Measurements from ENCODE around the gene BRPF1. TPM values are rescaled to one million over a fixed set of nuclear protein-coding genes. Genes with fewer than 3 reads are reported as not detected.
A peak's percentile ranks its signal among the peaks of the same experiment; 100 is the strongest.

The BRPF1 gene
- total RNA-seq, 1 experiment from 2014 or later: 13.8 TPM

GRCh38 chr3:9791127-9791526 lies 59.6 kb downstream of the BRPF1 start:
- DNase-seq (ENCODE audit: low spot score): no peak

DNA sequence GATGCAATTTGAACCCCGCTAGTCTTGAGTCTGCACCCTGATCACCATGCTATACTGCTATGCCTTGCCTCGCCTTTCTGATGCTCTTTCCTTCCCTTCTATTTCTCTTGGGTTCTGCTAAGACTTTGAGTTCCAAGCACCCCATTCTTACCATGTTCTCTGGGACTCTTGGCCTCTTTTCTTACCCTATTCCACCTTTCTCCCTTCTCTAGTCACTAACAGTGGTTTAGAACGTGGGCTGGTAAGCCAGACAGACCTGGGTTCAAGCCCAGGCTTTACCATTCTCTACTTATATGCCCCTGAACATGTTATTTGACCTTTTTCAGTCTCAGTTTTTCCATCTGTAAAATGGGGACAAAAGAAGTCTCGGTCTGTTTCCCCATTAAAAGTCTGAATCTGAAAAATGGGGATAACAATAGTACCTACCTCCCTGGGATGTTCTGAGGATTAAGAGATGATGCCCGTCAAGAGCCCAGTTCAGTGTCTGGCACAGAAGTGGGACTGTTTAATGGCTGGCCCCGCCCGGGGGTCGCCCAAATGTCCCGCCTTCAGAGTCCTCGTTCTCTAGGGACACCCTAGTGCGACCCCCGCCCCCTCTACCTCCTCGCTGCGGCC lies 60.4 kb downstream of the BRPF1 start:
- DNase-seq (ENCODE audit: low spot score): no peak

DNA sequence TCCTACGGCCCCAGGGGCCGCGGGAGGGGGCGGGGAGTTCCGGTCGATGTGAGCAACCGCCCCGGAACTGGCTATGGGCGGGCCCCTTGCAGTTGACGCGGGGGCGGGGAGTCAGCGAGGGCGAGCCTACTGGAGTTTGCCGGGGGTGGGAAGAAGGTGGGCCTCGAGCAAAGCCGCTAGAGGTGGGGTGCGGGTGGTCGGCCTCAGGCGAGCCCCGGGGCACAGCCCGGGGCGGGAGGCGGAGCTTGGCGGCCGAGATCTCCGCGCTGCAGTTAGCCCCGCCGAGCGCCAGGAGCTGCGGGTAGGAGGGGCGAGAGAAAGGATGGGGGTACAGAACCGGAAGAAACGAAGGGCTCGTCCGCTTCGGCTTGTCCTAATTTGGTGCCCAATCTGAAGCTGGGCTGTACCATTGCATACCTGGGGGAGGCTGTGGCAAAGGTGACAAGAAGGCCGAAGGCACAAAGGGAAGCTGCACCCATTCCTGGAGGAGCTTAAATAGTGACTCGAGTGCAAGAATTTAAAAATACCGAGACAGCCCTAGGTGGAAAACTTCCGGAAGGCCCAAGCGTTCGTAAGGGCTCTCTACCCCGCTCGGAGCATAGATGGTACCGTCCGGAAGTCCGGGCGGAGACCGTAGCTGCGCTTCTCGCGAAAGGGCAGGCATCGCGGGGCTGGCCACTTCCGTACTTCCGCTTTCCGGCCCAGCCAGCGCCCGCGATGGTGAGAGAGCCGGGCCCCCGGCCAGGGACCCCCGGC lies 61.0 kb downstream of the BRPF1 start, which contains the start of the genes ARPC4 and TADA3:
Gene ARPC4, plus strand, starts transcription at position 678 of the 756 bp plus-strand sequence. Its CDS starts 40 bp downstream, at position 718.
Gene TADA3, minus strand, starts transcription at position 69 of the 756 bp plus-strand sequence. CDS start 1,007 bp downstream, outside the sequence.
- peak; percentile 96 for DNase-seq (ENCODE audit: low spot score)

- peak; percentile 45 for DNase-seq (ENCODE audit: low spot score)
Measured at GRCh38 chr3:9793161-9793781, 61.7 kb downstream of the BRPF1 start.

GRCh38 chr3:9794400-9794799 lies 62.9 kb downstream of the BRPF1 start:
- DNase-seq (ENCODE audit: low spot score): no peak

- no peak for DNase-seq (ENCODE audit: low spot score)
Measured at GRCh38 chr3:9795207-9795606, 63.7 kb downstream of the BRPF1 start.

GRCh38 chr3:9797196-9797945 lies 65.8 kb downstream of the BRPF1 start:
- no peak for DNase-seq (ENCODE audit: low spot score)

Other genes with a start within 250 kb of the BRPF1 start
- not detected in 2 replicates for gene LHFPL4, start 177.9 kb upstream of the BRPF1 start, total RNA-seq (2014; rRNA removed; shearing (Covaris generic))
- 41.3 and 54.1 TPM in 2 replicates for gene MTMR14, start 82.2 kb upstream of the BRPF1 start, total RNA-seq (2014; rRNA removed; shearing (Covaris generic))
- not detected in 2 replicates for gene CPNE9, start 27.9 kb upstream of the BRPF1 start, total RNA-seq (2014; rRNA removed; shearing (Covaris generic))
- 27.5 and 37.9 TPM in 2 replicates for gene OGG1, start 18.2 kb downstream of the BRPF1 start, total RNA-seq (2014; rRNA removed; shearing (Covaris generic))
- gene CAMK1, start 38.2 kb downstream of the BRPF1 start, total RNA-seq (2014; rRNA removed; shearing (Covaris generic)): 78.3 and 82.6 TPM in 2 replicates
- gene TADA3, start 60.7 kb downstream of the BRPF1 start, total RNA-seq (2014; rRNA removed; shearing (Covaris generic)): 150 and 167 TPM in 2 replicates
- 196 and 274 TPM in 2 replicates for gene ARPC4, start 61.3 kb downstream of the BRPF1 start, total RNA-seq (2014; rRNA removed; shearing (Covaris generic))
- 10.2 and 15.6 TPM in 2 replicates for gene TTLL3, start 78.5 kb downstream of the BRPF1 start, total RNA-seq (2014; rRNA removed; shearing (Covaris generic))
- 50.4 and 56.3 TPM in 2 replicates for gene RPUSD3, start 112.3 kb downstream of the BRPF1 start, total RNA-seq (2014; rRNA removed; shearing (Covaris generic))
- gene CIDEC, start 148.5 kb downstream of the BRPF1 start, total RNA-seq (2014; rRNA removed; shearing (Covaris generic)): not detected in 2 replicates
- 40.5 and 56.0 TPM in 2 replicates for gene JAGN1, start 158.9 kb downstream of the BRPF1 start, total RNA-seq (2014; rRNA removed; shearing (Covaris generic))
- gene IL17RE, start 171.1 kb downstream of the BRPF1 start, total RNA-seq (2014; rRNA removed; shearing (Covaris generic)): 0.81 and 1.3 TPM in 2 replicates
- 50.6 and 58.7 TPM in 2 replicates for gene IL17RC, start 185.4 kb downstream of the BRPF1 start, total RNA-seq (2014; rRNA removed; shearing (Covaris generic))
- gene CRELD1, start 202.1 kb downstream of the BRPF1 start, total RNA-seq (2014; rRNA removed; shearing (Covaris generic)): 14.5 and 16.1 TPM in 2 replicates
- 3.4 and 4.2 TPM in 2 replicates for gene PRRT3, start 220.7 kb downstream of the BRPF1 start, total RNA-seq (2014; rRNA removed; shearing (Covaris generic))

All from A172 (cell line).